ENCODE data around the gene PSMG2.

The PSMG2 gene

DNA sequence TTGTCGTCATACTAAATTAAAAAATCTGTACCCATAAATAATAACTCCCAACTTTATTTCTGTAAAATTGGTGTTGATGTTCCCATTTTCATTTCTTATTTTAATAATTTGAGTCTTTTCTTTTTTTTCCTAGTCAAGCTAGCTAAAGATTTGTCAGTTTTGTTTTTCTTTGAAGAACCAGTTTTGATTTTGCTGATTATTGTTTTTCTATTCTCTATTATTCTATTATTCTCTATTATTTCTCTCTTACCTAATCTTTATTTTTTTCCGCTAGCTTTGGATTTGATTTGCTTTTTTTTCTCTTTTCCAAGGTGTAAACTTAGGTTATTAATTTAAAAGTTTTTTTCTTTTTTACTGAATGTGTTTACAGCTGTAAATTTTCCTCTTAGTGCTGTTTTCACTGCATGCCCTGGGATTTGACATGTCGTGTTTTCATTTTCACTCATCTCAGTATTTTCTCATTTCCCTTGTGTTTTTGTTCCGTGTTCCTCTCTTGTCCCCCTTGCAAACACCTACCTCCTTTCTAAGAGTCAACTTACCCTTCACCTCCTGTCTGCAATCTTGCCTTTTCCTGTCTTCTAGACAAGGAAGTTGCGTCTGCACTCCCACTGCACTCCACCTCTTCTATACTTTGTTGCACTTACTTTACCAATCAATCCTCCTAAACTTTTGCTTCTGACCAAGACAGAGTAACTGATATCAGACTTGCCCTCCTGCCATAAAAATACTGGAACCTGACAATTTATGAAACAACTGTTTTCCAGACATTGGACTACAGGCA is 18.8 kb downstream of the PSMG2 start:
- Histone ChIP-seq H3K4me2 (ENCODE audit: low read depth, low read length, poor library complexity, severe bottlenecking) (no peak overlapping the region), H3K9me3 (ENCODE audit: insufficient read depth, low read depth, low read length) (no peaks in the 10 kb centered on the region), H3K4me1 (ENCODE audit: insufficient read depth, low read length, poor library complexity, severe bottlenecking) (no peaks in the 10 kb centered on the region), H3K36me3 (ENCODE audit: insufficient read depth, low read length) (peaks cover 81% of the 10 kb centered on the region), H3K79me2 (ENCODE audit: insufficient read depth, low read length) (no peaks in the 10 kb centered on the region), H2AFZ (ENCODE audit: low read length) (no peak overlapping the region), H3F3A (ENCODE audit: low read depth) (no peaks in the 10 kb centered on the region), H3K9ac (ENCODE audit: low read depth, low read length, poor library complexity, severe bottlenecking) (no peak overlapping the region), H3K27me3 (ENCODE audit: insufficient read depth, low read length, poor library complexity, severe bottlenecking) (no peaks in the 10 kb centered on the region), H3K9me2 (replicated peaks; ENCODE audit: low read depth, low read length) (no peaks in the 10 kb centered on the region), H3K4me3 (ENCODE audit: low read length, poor library complexity, severe bottlenecking) (no peak overlapping the region), H4K20me1 (ENCODE audit: insufficient read depth, low read length, poor library complexity, severe bottlenecking) (no peaks in the 10 kb centered on the region)
- TF ChIP-seq CTCF (conservative IDR thresholded peaks at IDR 0.05; ENCODE audit: low read length) = no peak
- TF ChIP-seq EZH2phosphoT487 (IDR thresholded peaks at IDR 0.05; ENCODE audit: borderline replicate concordance) = no peak

- Histone ChIP-seq H2AFZ (ENCODE audit: low read length) (no peak overlapping the region), H3F3A (ENCODE audit: low read depth) (no peaks in the 10 kb centered on the region), H3K9me2 (replicated peaks; ENCODE audit: low read depth, low read length) (no peaks in the 10 kb centered on the region), H3K9ac (ENCODE audit: low read depth, low read length, poor library complexity, severe bottlenecking) (no peak overlapping the region), H3K36me3 (ENCODE audit: insufficient read depth, low read length) (peaks cover 78% of the 10 kb centered on the region), H4K20me1 (ENCODE audit: insufficient read depth, low read length, poor library complexity, severe bottlenecking) (no peaks in the 10 kb centered on the region), H3K79me2 (ENCODE audit: insufficient read depth, low read length) (no peaks in the 10 kb centered on the region), H3K4me2 (ENCODE audit: low read depth, low read length, poor library complexity, severe bottlenecking) (no peak overlapping the region), H3K4me1 (ENCODE audit: insufficient read depth, low read length, poor library complexity, severe bottlenecking) (no peaks in the 10 kb centered on the region), H3K27me3 (ENCODE audit: insufficient read depth, low read length, poor library complexity, severe bottlenecking) (no peaks in the 10 kb centered on the region), H3K9me3 (ENCODE audit: insufficient read depth, low read depth, low read length) (no peaks in the 10 kb centered on the region), H3K4me3 (ENCODE audit: low read length, poor library complexity, severe bottlenecking) (no peak overlapping the region)
- TF ChIP-seq EZH2phosphoT487 (IDR thresholded peaks at IDR 0.05; ENCODE audit: borderline replicate concordance) (no peak), CTCF (conservative IDR thresholded peaks at IDR 0.05; ENCODE audit: low read length) (no peak)
Measured at GRCh38 chr18:12722731-12723130, 19.9 kb downstream of the PSMG2 start.

- Histone ChIP-seq H3K36me3 (ENCODE audit: insufficient read depth, low read length) (peaks cover 47% of the 10 kb centered on the region; the same call in 1 of the 2 replicates), H3K4me2 (ENCODE audit: low read depth, low read length, poor library complexity, severe bottlenecking) (no peak overlapping the region), H3F3A (ENCODE audit: low read depth) (no peaks in the 10 kb centered on the region), H3K9me3 (ENCODE audit: insufficient read depth, low read depth, low read length) (no peaks in the 10 kb centered on the region; the same call in 1 of the 2 replicates), H3K4me1 (ENCODE audit: insufficient read depth, low read length, poor library complexity, severe bottlenecking) (no peaks in the 10 kb centered on the region), H4K20me1 (ENCODE audit: insufficient read depth, low read length, poor library complexity, severe bottlenecking) (no peaks in the 10 kb centered on the region), H3K9ac (ENCODE audit: low read depth, low read length, poor library complexity, severe bottlenecking) (no peak overlapping the region), H3K27me3 (ENCODE audit: insufficient read depth, low read length, poor library complexity, severe bottlenecking) (no peaks in the 10 kb centered on the region), H3K4me3 (ENCODE audit: low read length, poor library complexity, severe bottlenecking) (no peak overlapping the region), H2AFZ (ENCODE audit: low read length) (no peak overlapping the region), H3K79me2 (ENCODE audit: insufficient read depth, low read length) (no peaks in the 10 kb centered on the region), H3K9me2 (replicated peaks; ENCODE audit: low read depth, low read length) (no peaks in the 10 kb centered on the region)
- TF ChIP-seq EZH2phosphoT487 (IDR thresholded peaks at IDR 0.05; ENCODE audit: borderline replicate concordance) (no peak), CTCF (conservative IDR thresholded peaks at IDR 0.05; ENCODE audit: low read length) (no peak)
Measured at GRCh38 chr18:12726331-12726730, 23.5 kb downstream of the PSMG2 start.

All from Loucy (cell line).